Vagina (tissue), 2 donors: ENCODE results near the gene RALA. TPM values are rescaled to one million over a fixed set of nuclear protein-coding genes. Genes with fewer than 3 reads are reported as not detected.
"Not testable (repeated sequence)": the region's sequence is repeated elsewhere in the genome, so short reads cannot be mapped to it uniquely, and the experiment has no call there.

Experiments
- DNase-seq, 2 donors: peaks; one replicate each; pipeline ENCODE4 v3.0.0-alpha.2; 2017; ENCODE audit errors: extremely low spot score in 2 of 2
- H3K27ac ChIP-seq: fragments of 200-600 bp; sonication (generic); one replicate; pipeline ENCODE4 v1.5.1; 2019
- H3K27me3 ChIP-seq: fragments of 200-600 bp; sonication (generic); one replicate; pipeline ENCODE4 v1.5.1; 2019
- H3K36me3 ChIP-seq, 2 donors: fragments of 200-600 bp; sonication (generic); one replicate each; pipeline ENCODE4 v1.5.1; 2017 to 2019
- H3K4me1 ChIP-seq: fragments of 200-600 bp; sonication (generic); one replicate; pipeline ENCODE4 v1.5.1; 2019
- H3K4me3 ChIP-seq, 2 donors: fragments of 200-600 bp; sonication (generic); 1 replicate in 1 of 2; 2 replicates in 1 of 2; pipeline ENCODE4 v1.5.1; 2016 to 2019
- H3K9me3 ChIP-seq: fragments of 200-600 bp; sonication (generic); one replicate; pipeline ENCODE4 v1.5.1; 2019
- CTCF ChIP-seq, 3 experiments: fragments of 450-650 bp in 2 of 3; fragments of 200-600 bp in 1 of 3; sonication (generic) in 1 of 3; IDR thresholded peaks; one replicate each; pipeline ENCODE4 v1.5.1; 2017 to 2019; ENCODE audit warnings: antibody characterized with exemption in 3 of 3, mild to moderate bottlenecking in 2 of 3, moderate library complexity in 2 of 3
- POLR2A ChIP-seq, 2 donors: fragments of 450-650 bp; IDR thresholded peaks; one replicate each; pipeline ENCODE4 v1.6.1; 2017; ENCODE audit warnings: antibody characterized with exemption in 2 of 2, mild to moderate bottlenecking in 2 of 2, moderate library complexity in 2 of 2
- POLR2AphosphoS5 ChIP-seq, 2 donors: sonication (generic); formaldehyde crosslinking; IDR thresholded peaks; one replicate each; pipeline ENCODE4 v1.9.0; 2017; ENCODE audit warnings: antibody characterized with exemption in 2 of 2, mild to moderate bottlenecking in 2 of 2, low read depth in 1 of 2; ENCODE audit not compliant: insufficient read depth in 1 of 2
- intact Hi-C: fragments of 100-400 bp; cut with DNase I; formaldehyde crosslinking; loops from one replicate; pipeline ENCODE4 v1.15.1; 2023
- total RNA-seq: library from RNA; depleted of rRNA; stranded (reverse); fragments of >200 nt; gene quantifications from one replicate; pipeline ENCODE4 v1.2.3, GENCODE V29; 2016

Gene RALA
- total RNA-seq, 1 donor from 2014 or later, result 20.1 TPM

GRCh38 chr7:39678930-39679709 lies 55.7 kb downstream of the RALA start:
- TF ChIP-seq POLR2AphosphoS5 (IDR thresholded peaks at IDR 0.05; ENCODE audit: insufficient read depth in 1 of 2, low read depth in 1 of 2), result no peak
- no peak for TF ChIP-seq CTCF (IDR thresholded peaks at IDR 0.05)
- TF ChIP-seq POLR2A (IDR thresholded peaks at IDR 0.05), result no peak
- no peaks in the 10 kb centered on the region for H3K9me3 ChIP-seq
- H3K4me3 ChIP-seq, result no peak overlapping the region
- DNase-seq, result no peak
- H3K36me3 ChIP-seq, result no peaks in the 10 kb centered on the region
- intact Hi-C loops, result no loop called here
- peaks cover 36% of the 10 kb centered on the region for H3K4me1 ChIP-seq
- H3K27me3 ChIP-seq, result no peaks in the 10 kb centered on the region
- no peak overlapping the region for H3K27ac ChIP-seq

GRCh38 chr7:39679874-39680273 lies 56.5 kb downstream of the RALA start:
- peaks cover 39% of the 10 kb centered on the region for H3K4me1 ChIP-seq
- H3K27me3 ChIP-seq, intact Hi-C loops, H3K9me3 ChIP-seq, H3K36me3 ChIP-seq, DNase-seq, H3K4me3 ChIP-seq, H3K27ac ChIP-seq: not testable (repeated sequence)

- peaks cover 39% of the 10 kb centered on the region for H3K4me1 ChIP-seq
- TF ChIP-seq CTCF (IDR thresholded peaks at IDR 0.05), result no peak
- H3K27me3 ChIP-seq, result no peaks in the 10 kb centered on the region
- intact Hi-C loops, result no loop called here
- no peak overlapping the region for H3K27ac ChIP-seq
- H3K4me3 ChIP-seq, result no peak overlapping the region
- H3K36me3 ChIP-seq, result no peaks in the 10 kb centered on the region
- H3K9me3 ChIP-seq, result no peaks in the 10 kb centered on the region
- no peak for DNase-seq
These were observed 58.6 kb downstream of the RALA start for GRCh38 chr7:39681887-39682441.

- TF ChIP-seq POLR2AphosphoS5 (IDR thresholded peaks at IDR 0.05; ENCODE audit: insufficient read depth in 1 of 2, low read depth in 1 of 2) (no peak), CTCF (IDR thresholded peaks at IDR 0.05) (no peak), POLR2A (IDR thresholded peaks at IDR 0.05) (no peak)
- intact Hi-C loops, result no loop called here
- Histone ChIP-seq H3K4me1 (peaks cover 39% of the 10 kb centered on the region), H3K27ac (peak overlapping the region; percentile 40), H3K4me3 (no peak overlapping the region), H3K27me3 (no peaks in the 10 kb centered on the region), H3K9me3 (no peaks in the 10 kb centered on the region), H3K36me3 (no peaks in the 10 kb centered on the region)
- no peak for DNase-seq
These were observed 60.0 kb downstream of the RALA start for GRCh38 chr7:39683216-39683845.

GRCh38 chr7:39686261-39686924 lies 63.0 kb downstream of the RALA start:
- intact Hi-C loops, result no loop called here
- DNase-seq, result no peak
- Histone ChIP-seq H3K4me3 (no peak overlapping the region), H3K4me1 (peaks cover 31% of the 10 kb centered on the region), H3K27me3 (no peaks in the 10 kb centered on the region), H3K36me3 (peaks cover 0 to 7% of the 10 kb centered on the region in 2 donors), H3K27ac (no peak overlapping the region), H3K9me3 (no peaks in the 10 kb centered on the region)
- TF ChIP-seq POLR2AphosphoS5 (IDR thresholded peaks at IDR 0.05; ENCODE audit: insufficient read depth in 1 of 2, low read depth in 1 of 2), result no peak
- TF ChIP-seq POLR2A (IDR thresholded peaks at IDR 0.05), result no peak
- no peak for TF ChIP-seq CTCF (IDR thresholded peaks at IDR 0.05)
